PC-9 (cell line): Measurements from ENCODE around the gene PEA15. TPM values are rescaled to one million over a fixed set of nuclear protein-coding genes. Genes with fewer than 3 reads are reported as not detected.

ENCODE experiments used
- BruUV-seq: library from RNA; stranded (reverse); fragments of 400-500 nt; replicated peaks from 2 replicates; lab custom pipeline; 2021; lab: Mats Ljungman, UMichigan
- CTCF ChIA-PET: fragments of 300-600 bp; sonication (Branson Sonifier 250); formaldehyde crosslinking; loops from one replicate; lab custom pipeline; 2022; ENCODE audit warnings: antibody characterized with exemption; lab: Charles Lee
- POLR2A ChIA-PET: fragments of 300-600 bp; sonication (Branson Sonifier 250); formaldehyde crosslinking; loops from one replicate; lab custom pipeline; 2022; ENCODE audit warnings: antibody characterized with exemption; ENCODE audit not compliant: unreplicated experiment; lab: Charles Lee
- DNase-seq, 2 experiments: peaks; one replicate each; pipeline versions ENCODE4 v3.0.0 to v3.0.0-alpha.2; 2015 to 2022; ENCODE audit warnings: mixed read lengths in 1 of 2
- H2AFZ ChIP-seq: fragments of 200-600 bp; sonication (generic); 2 replicates; pipeline ENCODE4 v1.8.1; 2017; ENCODE audit warnings: antibody characterized with exemption
- H3F3A ChIP-seq: fragments of 200-600 bp; sonication (generic); 2 replicates; pipeline ENCODE4 v1.8.1; 2017; ENCODE audit warnings: antibody characterized with exemption, mild to moderate bottlenecking, low read depth; ENCODE audit not compliant: insufficient read depth
- H3K27ac ChIP-seq: fragments of 200-600 bp; sonication (generic); 2 replicates; pipeline ENCODE4 v1.6.1; 2016; ENCODE audit warnings: mixed run types
- H3K27me3 ChIP-seq: fragments of 200-600 bp; sonication (generic); 2 replicates; pipeline ENCODE4 v1.6.1; 2016; ENCODE audit warnings: low read depth, mixed run types; ENCODE audit not compliant: insufficient read depth
- H3K36me3 ChIP-seq: fragments of 200-600 bp; sonication (generic); 2 replicates; pipeline ENCODE4 v1.6.1; 2016; ENCODE audit warnings: low read depth, mixed run types
- H3K4me1 ChIP-seq: fragments of 200-600 bp; sonication (generic); replicated peaks from 2 replicates; pipeline ENCODE4 v1.6.1; 2016; ENCODE audit warnings: mixed run types; ENCODE audit not compliant: insufficient read depth
- H3K4me2 ChIP-seq: fragments of 200-600 bp; sonication (generic); 2 replicates; pipeline ENCODE4 v1.6.1; 2017; ENCODE audit warnings: mixed run types
- H3K4me3 ChIP-seq: fragments of 200-600 bp; sonication (generic); 2 replicates; pipeline ENCODE4 v1.6.1; 2016; ENCODE audit warnings: mixed run types
- H3K79me2 ChIP-seq: fragments of 200-600 bp; sonication (generic); 2 replicates; pipeline ENCODE4 v1.6.1; 2017; ENCODE audit warnings: low read depth, mixed run types
- H3K9me2 ChIP-seq: fragments of 200-600 bp; sonication (generic); 2 replicates; pipeline ENCODE4 v1.8.1; 2017; ENCODE audit warnings: mild to moderate bottlenecking; ENCODE audit not compliant: insufficient read depth
- H3K9me3 ChIP-seq: fragments of 200-600 bp; sonication (generic); 2 replicates; pipeline ENCODE4 v1.8.1; 2016; ENCODE audit warnings: low read depth; ENCODE audit not compliant: insufficient read depth
- H4K20me1 ChIP-seq: fragments of 200-600 bp; sonication (generic); 2 replicates; pipeline ENCODE4 v1.8.1; 2017; ENCODE audit not compliant: insufficient read depth
- EZH2 ChIP-seq: fragments of 200-600 bp; sonication (generic); IDR thresholded peaks from 2 replicates; pipeline ENCODE4 v1.8.0; 2017; ENCODE audit warnings: antibody characterized with exemption, low read depth
- intact Hi-C: fragments of 100-400 bp; cut with micrococcal nuclease; formaldehyde crosslinking; loops from one replicate; pipeline ENCODE4 v1.10.0; 2022; ENCODE audit not compliant: unreplicated experiment
- total RNA-seq: library from RNA; stranded (reverse); gene quantifications from 2 replicates; pipeline ENCODE4 v1.2.3, GENCODE V29; 2021
- TF ChIP-seq, protein P1 (sequence below): fragments of 200-600 bp; sonication (generic); conservative IDR thresholded peaks from 2 replicates; pipeline ENCODE4 v1.6.1; 2017; ENCODE audit warnings: mixed run types, antibody characterized with exemption, mild to moderate bottlenecking, moderate library complexity

Gene PEA15
- total RNA-seq, 1 experiment from 2014 or later: 139 TPM

- Histone ChIP-seq H3K9me2 (no peaks in the 10 kb centered on the region), H3F3A (no peaks in the 10 kb centered on the region), H4K20me1 (no peaks in the 10 kb centered on the region), H2AFZ (no peak overlapping the region), H3K27me3 (no peaks in the 10 kb centered on the region), H3K9me3 (no peaks in the 10 kb centered on the region), H3K36me3 (no peaks in the 10 kb centered on the region), H3K27ac (no peak overlapping the region), H3K4me3 (no peak overlapping the region), H3K4me1 (no peaks in the 10 kb centered on the region), H3K4me2 (no peak overlapping the region), H3K79me2 (no peaks in the 10 kb centered on the region)
- ChIA-PET CTCF (interaction anchor here (1.0 to 2.0 kb wide), 2 partner anchors 27 to 100 kb away, joined by 15 to 51 read pairs; no protein-coding TSS in a partner anchor), POLR2A (no interaction called here)
- no peak for DNase-seq
- TF ChIP-seq EZH2: no peak
- TF ChIP-seq, protein P1, sequence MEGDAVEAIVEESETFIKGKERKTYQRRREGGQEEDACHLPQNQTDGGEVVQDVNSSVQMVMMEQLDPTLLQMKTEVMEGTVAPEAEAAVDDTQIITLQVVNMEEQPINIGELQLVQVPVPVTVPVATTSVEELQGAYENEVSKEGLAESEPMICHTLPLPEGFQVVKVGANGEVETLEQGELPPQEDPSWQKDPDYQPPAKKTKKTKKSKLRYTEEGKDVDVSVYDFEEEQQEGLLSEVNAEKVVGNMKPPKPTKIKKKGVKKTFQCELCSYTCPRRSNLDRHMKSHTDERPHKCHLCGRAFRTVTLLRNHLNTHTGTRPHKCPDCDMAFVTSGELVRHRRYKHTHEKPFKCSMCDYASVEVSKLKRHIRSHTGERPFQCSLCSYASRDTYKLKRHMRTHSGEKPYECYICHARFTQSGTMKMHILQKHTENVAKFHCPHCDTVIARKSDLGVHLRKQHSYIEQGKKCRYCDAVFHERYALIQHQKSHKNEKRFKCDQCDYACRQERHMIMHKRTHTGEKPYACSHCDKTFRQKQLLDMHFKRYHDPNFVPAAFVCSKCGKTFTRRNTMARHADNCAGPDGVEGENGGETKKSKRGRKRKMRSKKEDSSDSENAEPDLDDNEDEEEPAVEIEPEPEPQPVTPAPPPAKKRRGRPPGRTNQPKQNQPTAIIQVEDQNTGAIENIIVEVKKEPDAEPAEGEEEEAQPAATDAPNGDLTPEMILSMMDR: no peak
- intact Hi-C loops: loop anchor here (2.0 kb wide), 1 partner anchor 29 kb away; no protein-coding TSS in a partner anchor
- BruUV-seq: no TSS peak
These were observed 13.4 kb upstream of the PEA15 start for GRCh38 chr1:160191756-160192155.

- intact Hi-C loops: loop anchor here (2.0 kb wide), 1 partner anchor 29 kb away; no protein-coding TSS in a partner anchor
- Histone ChIP-seq H3K27ac (no peak overlapping the region), H3K4me1 (no peaks in the 10 kb centered on the region), H3K36me3 (no peaks in the 10 kb centered on the region), H3K9me3 (no peaks in the 10 kb centered on the region), H3K79me2 (no peaks in the 10 kb centered on the region), H2AFZ (no peak overlapping the region), H3K9me2 (no peaks in the 10 kb centered on the region), H4K20me1 (no peaks in the 10 kb centered on the region), H3K4me3 (no peak overlapping the region), H3K27me3 (no peaks in the 10 kb centered on the region), H3F3A (no peaks in the 10 kb centered on the region), H3K4me2 (no peak overlapping the region)
- CTCF ChIA-PET: interaction anchor here (0.6 to 2.0 kb wide), 5 partner anchors 20 to 99 kb away, joined by 3 to 51 read pairs (median 6); partner anchors contain the start of gene IGSF8
- no peak for DNase-seq
- TF ChIP-seq, protein P1: no peak
- TF ChIP-seq EZH2: no peak
- BruUV-seq: no TSS peak
- POLR2A ChIA-PET: no interaction called here
These were observed 12.9 kb upstream of the PEA15 start for GRCh38 chr1:160192234-160192633.

DNA sequence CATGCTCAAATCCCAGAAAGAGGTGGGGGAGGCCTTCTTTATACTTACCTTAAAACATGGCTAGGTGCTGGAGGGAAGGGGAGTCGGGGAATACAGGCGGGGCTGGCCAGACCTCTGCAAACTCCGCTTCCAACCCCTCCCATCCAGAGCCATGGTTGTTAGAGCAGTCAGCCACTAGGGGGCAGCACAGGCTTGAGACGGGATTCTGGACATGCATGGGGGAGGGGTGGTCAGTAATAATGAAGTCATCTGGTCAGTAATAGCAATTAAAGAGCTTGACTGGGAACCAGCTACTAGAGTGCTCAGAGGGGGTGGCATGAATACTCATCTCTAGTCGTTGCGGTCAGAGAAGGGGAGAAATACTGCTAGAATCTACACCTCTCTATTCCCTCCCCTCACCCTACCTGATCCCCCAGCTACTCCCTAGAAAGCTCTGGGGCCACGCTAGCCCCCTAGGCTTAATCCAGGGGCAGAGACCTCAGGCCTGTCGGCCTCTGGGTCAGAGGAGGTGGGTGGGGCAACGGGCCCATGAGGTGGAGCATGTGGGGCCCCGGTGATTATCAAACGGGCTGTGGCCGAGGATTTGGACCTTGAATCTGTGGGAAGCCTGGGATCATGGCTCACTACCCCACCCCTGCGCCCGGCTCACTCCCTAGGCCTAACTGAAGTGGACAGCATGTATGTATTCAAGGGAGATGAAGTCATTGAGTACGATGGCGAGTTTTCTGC, 11.9 kb upstream of the PEA15 start:
- POLR2A ChIA-PET: interaction anchor here (0.6 to 0.9 kb wide), 4 partner anchors 35 to 143 kb away, joined by 3 to 6 read pairs (median 4); no protein-coding TSS in a partner anchor
- H3K9me2 ChIP-seq: no peaks in the 10 kb centered on the region
- H3K9me3 ChIP-seq: no peaks in the 10 kb centered on the region
- intact Hi-C loops: loop anchor here (1.0 to 2.0 kb wide), 5 partner anchors 28 to 223 kb away; no protein-coding TSS in a partner anchor
- BruUV-seq: no TSS peak
- no peaks in the 10 kb centered on the region for H3K79me2 ChIP-seq
- no peaks in the 10 kb centered on the region for H3K36me3 ChIP-seq
- no peak overlapping the region for H3K4me2 ChIP-seq
- no peaks in the 10 kb centered on the region for H4K20me1 ChIP-seq
- H3K4me3 ChIP-seq: no peak overlapping the region
- H3K4me1 ChIP-seq: no peaks in the 10 kb centered on the region
- peak; percentile 54 to 78 for DNase-seq
- no peak overlapping the region for H2AFZ ChIP-seq
- CTCF ChIA-PET: interaction anchor here (0.6 to 2.0 kb wide), 19 partner anchors 9 to 447 kb away, joined by 3 to 51 read pairs (median 4); partner anchors contain the start of genes IGSF8, PEA15 and PEX19
- no peak overlapping the region for H3K27ac ChIP-seq
- no peaks in the 10 kb centered on the region for H3K27me3 ChIP-seq
- no peaks in the 10 kb centered on the region for H3F3A ChIP-seq
- no peak for TF ChIP-seq EZH2
- TF ChIP-seq, protein P1: peak; percentile 96
